ENCODE data around the gene MYH2.
"Not testable (repeated sequence)": the region's sequence is repeated elsewhere in the genome, so short reads cannot be mapped to it uniquely, and the experiment has no call there.

Gene MYH2

GRCh38 chr17:10549096-10549842, at the start of gene MYH2:
Gene MYH2 (minus strand): TSS chr17:10549658. CDS start chr17:10547920, 1,738 bp downstream.
- DNase-seq: peak in 1 of 51 donors; percentile 2

- DNase-seq: no peak
These were observed 49.2 kb upstream of the MYH2 start for GRCh38 chr17:10598621-10599020.

- no peak for DNase-seq
These were observed 40.2 kb upstream of the MYH2 start for GRCh38 chr17:10589553-10590145.

- DNase-seq: no peak
These were observed 36.1 kb upstream of the MYH2 start for GRCh38 chr17:10585529-10585928.

GRCh38 chr17:10583834-10584233, 34.4 kb upstream of the MYH2 start:
- DNase-seq: no peak

GRCh38 chr17:10579270-10579669, 29.8 kb upstream of the MYH2 start:
- DNase-seq: no peak

- no peak for DNase-seq
These were observed 24.9 kb upstream of the MYH2 start for GRCh38 chr17:10574324-10574723.

GRCh38 chr17:10563991-10564660, 14.7 kb upstream of the MYH2 start:
- no peak for DNase-seq

- DNase-seq: no peak
These were observed 8.6 kb upstream of the MYH2 start for GRCh38 chr17:10558049-10558448.

GRCh38 chr17:10557422-10557821, 8.0 kb upstream of the MYH2 start:
- DNase-seq: no peak

GRCh38 chr17:10556301-10557005, 7.0 kb upstream of the MYH2 start:
- no peak for DNase-seq

- no peak for DNase-seq
These were observed 556 bp upstream of the MYH2 start for GRCh38 chr17:10550014-10550413.

- DNase-seq: no peak
These were observed 2.1 kb downstream of the MYH2 start for GRCh38 chr17:10547351-10547750.

- DNase-seq: not testable (repeated sequence)
These were observed 6.0 kb downstream of the MYH2 start for GRCh38 chr17:10543486-10543885.

GRCh38 chr17:10541179-10541578, 8.3 kb downstream of the MYH2 start:
- not testable (repeated sequence) for DNase-seq

- no peak for DNase-seq
These were observed 17.4 kb downstream of the MYH2 start for GRCh38 chr17:10532026-10532425.

GRCh38 chr17:10527419-10527818, 22.0 kb downstream of the MYH2 start:
- no peak for DNase-seq

GRCh38 chr17:10526517-10526916, 22.9 kb downstream of the MYH2 start:
- no peak for DNase-seq

- no peak for DNase-seq
These were observed 26.4 kb downstream of the MYH2 start for GRCh38 chr17:10523064-10523463.

- no peak for DNase-seq
These were observed 27.5 kb downstream of the MYH2 start for GRCh38 chr17:10521949-10522348.

- no peak for DNase-seq
These were observed 31.0 kb downstream of the MYH2 start, which contains the start of gene MYH1 for GRCh38 chr17:10518271-10519037. Gene MYH1 (minus strand): TSS chr17:10518542. CDS start chr17:10516642, 1,900 bp downstream.

All from hypothalamus (tissue), 51 donors.